GM18502 (cell line): ENCODE measurements around the gene CCDC74B.
"Not testable (repeated sequence)": the region's sequence is repeated elsewhere in the genome, so short reads cannot be mapped to it uniquely, and the experiment has no call there.

Experiments
- ATAC-seq: cut with Tn5 transposase; IDR thresholded peaks from one replicate; pipeline ENCODE4 v1.9.1; 2021; ENCODE audit warnings: mild to moderate bottlenecking; ENCODE audit not compliant: unreplicated experiment, poor library complexity

Gene CCDC74B

GRCh38 chr2:130169163-130169562, 24.3 kb upstream of the CCDC74B start:
- not testable (repeated sequence) for ATAC-seq

- not testable (repeated sequence) for ATAC-seq
These were observed 21.7 kb upstream of the CCDC74B start for GRCh38 chr2:130166611-130167010.

GRCh38 chr2:130165293-130166016, 20.5 kb upstream of the CCDC74B start:
- no peak for ATAC-seq

- ATAC-seq = no peak
These were observed 18.1 kb upstream of the CCDC74B start for GRCh38 chr2:130162968-130163367.

GRCh38 chr2:130162486-130162885, 17.6 kb upstream of the CCDC74B start:
- ATAC-seq = not testable (repeated sequence)

GRCh38 chr2:130160838-130161705, 16.2 kb upstream of the CCDC74B start:
- not testable (repeated sequence) for ATAC-seq

- ATAC-seq = no peak
These were observed 15.2 kb upstream of the CCDC74B start for GRCh38 chr2:130160131-130160530.

- not testable (repeated sequence) for ATAC-seq
These were observed 14.5 kb upstream of the CCDC74B start for GRCh38 chr2:130159376-130159775.

- ATAC-seq = no peak
These were observed 13.7 kb upstream of the CCDC74B start for GRCh38 chr2:130158631-130159030.

GRCh38 chr2:130157825-130158514, 13.1 kb upstream of the CCDC74B start:
- ATAC-seq = peak; percentile 88

- ATAC-seq = peak; percentile 47
These were observed 12.4 kb upstream of the CCDC74B start for GRCh38 chr2:130157354-130157753.

- ATAC-seq = no peak
These were observed 11.7 kb upstream of the CCDC74B start for GRCh38 chr2:130156624-130157004.

- ATAC-seq = not testable (repeated sequence)
These were observed 11.2 kb upstream of the CCDC74B start for GRCh38 chr2:130155956-130156623.

GRCh38 chr2:130154773-130155765, 10.2 kb upstream of the CCDC74B start:
- no peak for ATAC-seq

- ATAC-seq = not testable (repeated sequence)
These were observed 9.5 kb upstream of the CCDC74B start for GRCh38 chr2:130154423-130154770.

- ATAC-seq = not testable (repeated sequence)
These were observed 9.0 kb upstream of the CCDC74B start for GRCh38 chr2:130153721-130154422.

GRCh38 chr2:130152816-130153595, 8.1 kb upstream of the CCDC74B start:
- no peak for ATAC-seq
